KOPT-K1 (cell line): ENCODE data around the gene KLF5.
"Not testable (repeated sequence)": the region's sequence is repeated elsewhere in the genome, so short reads cannot be mapped to it uniquely, and the experiment has no call there.

ENCODE experiments used
- H3K27ac ChIP-seq: fragments of 200-600 bp; sonication (generic); 2 replicates; pipeline ENCODE4 v1.5.1; 2016; ENCODE audit warnings: antibody characterized with exemption, mild to moderate bottlenecking, low read depth, low read length; ENCODE audit not compliant: poor library complexity, severe bottlenecking
- H3K36me3 ChIP-seq: fragments of 200-600 bp; sonication (generic); 2 replicates; pipeline ENCODE4 v1.5.1; 2017; ENCODE audit warnings: antibody characterized with exemption, mild to moderate bottlenecking, low read length, moderate library complexity; ENCODE audit not compliant: insufficient read depth
- H3K9me3 ChIP-seq: fragments of 200-600 bp; sonication (generic); 2 replicates; pipeline ENCODE4 v1.5.1; 2017; ENCODE audit warnings: antibody characterized with exemption, low read length, mild to moderate bottlenecking; ENCODE audit not compliant: insufficient read depth, poor library complexity, severe bottlenecking

KLF5 gene

DNA sequence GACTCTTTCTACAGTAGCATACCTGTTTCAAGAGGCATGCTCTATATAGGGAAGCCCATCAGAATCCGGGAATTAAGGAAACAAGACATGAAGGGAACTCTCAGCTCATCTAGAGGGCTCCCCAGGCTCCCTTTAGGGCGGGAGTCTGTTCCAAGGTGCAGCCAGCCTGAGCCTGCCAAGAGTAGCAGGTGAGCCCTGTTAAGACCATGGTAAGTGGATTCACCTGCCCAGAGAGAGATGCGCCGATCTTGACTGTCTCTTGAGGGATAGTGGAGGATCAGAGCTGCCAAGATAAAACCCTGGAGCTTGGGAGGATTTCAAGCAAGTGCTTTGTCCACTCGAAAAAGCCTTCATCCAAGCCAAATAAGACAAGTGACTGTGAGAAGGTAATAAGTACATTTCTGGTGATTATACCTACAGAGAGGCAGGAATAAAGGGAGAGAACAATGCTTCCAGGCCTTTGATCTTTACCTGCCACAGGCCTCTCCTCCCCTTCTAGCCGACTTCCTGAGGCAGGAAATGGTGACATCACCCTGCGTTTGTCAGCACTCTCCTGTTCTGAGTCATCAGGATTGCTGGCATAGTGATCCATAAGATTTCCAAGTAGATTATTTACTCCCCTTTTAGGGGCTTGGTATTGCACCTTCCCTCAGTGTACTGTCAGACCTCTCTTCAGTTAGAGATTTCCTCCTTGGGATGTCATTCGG, 31.5 kb downstream of the KLF5 start:
- H3K36me3 ChIP-seq, result no peaks in the 10 kb centered on the region
- H3K9me3 ChIP-seq, result peaks cover 11% of the 10 kb centered on the region
- H3K27ac ChIP-seq, result peak overlapping the region; percentile 34

DNA sequence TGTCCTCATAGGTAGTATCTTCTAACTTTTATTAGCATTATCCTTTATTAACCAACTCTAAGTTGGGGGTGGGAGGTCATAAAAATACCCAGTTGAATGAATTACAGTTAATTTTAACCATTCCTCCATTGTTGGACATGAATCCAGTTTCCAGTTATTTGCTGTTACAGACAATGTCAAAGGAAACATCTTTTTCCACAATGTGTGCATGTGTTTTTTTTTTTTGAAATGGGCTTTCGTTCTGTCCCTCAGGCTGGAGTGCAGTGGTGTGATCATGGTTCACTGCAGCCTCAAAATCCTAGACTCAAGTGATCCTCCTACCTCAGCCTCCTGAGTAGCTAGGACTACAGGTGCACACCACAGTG, 32.0 kb downstream of the KLF5 start:
- Histone ChIP-seq H3K27ac (no peak overlapping the region), H3K36me3 (no peaks in the 10 kb centered on the region), H3K9me3 (peaks cover 11% of the 10 kb centered on the region)

DNA sequence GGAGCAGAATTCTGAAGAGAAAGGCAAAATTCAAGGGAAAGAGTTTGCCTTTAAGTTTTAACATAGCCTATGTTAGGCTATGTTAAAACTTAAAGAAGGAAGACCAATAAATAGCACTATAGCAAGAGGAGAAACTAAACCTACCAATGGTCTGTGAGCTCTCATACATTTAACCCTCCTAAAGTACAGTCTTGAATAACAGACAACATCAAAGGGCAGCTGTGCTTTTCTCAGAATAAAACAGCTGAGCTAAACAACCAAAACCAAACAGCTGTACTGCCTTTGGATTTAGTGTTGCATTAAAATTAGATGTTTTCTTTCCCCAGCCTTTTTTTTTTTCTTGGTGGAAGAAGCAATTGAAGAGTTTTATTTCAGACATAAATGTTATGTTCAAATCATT, 34.0 kb downstream of the KLF5 start:
- no peaks in the 10 kb centered on the region for H3K36me3 ChIP-seq
- peaks cover 11% of the 10 kb centered on the region for H3K9me3 ChIP-seq
- no peak overlapping the region for H3K27ac ChIP-seq

DNA sequence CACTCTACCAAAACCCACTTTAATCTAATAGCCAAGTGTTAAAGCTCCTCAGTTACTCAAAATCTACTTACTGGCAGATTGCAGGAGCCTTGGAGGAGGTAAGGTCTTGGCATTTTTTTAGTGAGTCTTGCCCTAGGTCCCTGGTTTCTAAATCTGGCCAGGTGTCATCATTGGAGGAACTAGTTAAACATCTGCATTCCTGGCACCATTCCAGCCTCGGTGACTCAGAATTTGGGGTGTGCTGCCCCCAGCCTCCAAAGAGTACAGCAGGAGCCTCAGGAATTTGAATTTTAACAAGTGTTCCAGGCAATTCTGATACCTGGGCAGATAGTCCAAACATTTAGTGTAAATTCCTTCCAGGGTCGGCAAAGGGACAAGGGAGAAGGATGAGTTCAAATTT, 37.4 kb downstream of the KLF5 start:
- H3K36me3 ChIP-seq, result no peaks in the 10 kb centered on the region
- H3K9me3 ChIP-seq, result no peaks in the 10 kb centered on the region
- H3K27ac ChIP-seq, result no peak overlapping the region

DNA sequence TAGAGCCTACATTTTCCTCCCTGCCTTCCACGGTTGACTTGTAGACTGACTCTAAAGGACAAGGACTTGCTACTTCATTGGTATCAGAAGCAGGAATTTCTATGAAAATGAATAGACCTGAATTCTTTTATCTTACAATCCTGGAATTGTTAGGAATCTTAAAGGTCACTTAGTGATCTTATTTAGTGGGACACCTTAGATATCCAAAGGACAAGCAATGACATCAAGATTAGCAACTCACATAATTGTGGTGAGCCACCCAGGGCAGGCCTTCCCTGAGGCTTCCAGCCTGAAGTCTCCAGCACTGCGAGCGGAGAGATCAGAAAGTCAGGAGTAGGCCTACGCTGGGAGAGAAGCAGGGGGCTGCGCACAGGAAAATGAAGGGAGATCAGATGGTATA, 37.8 kb downstream of the KLF5 start:
- H3K36me3 ChIP-seq, result no peaks in the 10 kb centered on the region
- no peaks in the 10 kb centered on the region for H3K9me3 ChIP-seq
- H3K27ac ChIP-seq, result no peak overlapping the region

DNA sequence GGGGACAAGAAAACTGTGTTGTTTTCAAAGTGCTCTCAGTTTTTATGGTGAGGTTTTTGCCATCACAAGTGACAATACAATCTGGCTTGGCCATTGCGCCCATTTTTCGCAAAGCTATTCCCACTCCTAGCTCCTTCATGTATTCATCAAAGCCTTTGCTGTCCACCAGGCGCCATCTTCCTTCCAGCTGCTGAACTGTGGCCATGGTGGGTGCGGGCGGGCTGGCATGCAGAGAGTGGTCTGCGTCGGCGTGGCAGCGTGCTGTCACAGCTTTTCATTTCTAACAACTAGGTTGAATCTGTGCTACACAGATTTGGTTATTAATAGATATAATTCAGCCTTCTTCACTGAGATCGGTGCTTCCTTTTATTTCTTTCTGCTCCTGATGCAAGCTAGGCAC, 42.0 kb downstream of the KLF5 start:
- not testable (repeated sequence) for H3K9me3 ChIP-seq, H3K36me3 ChIP-seq, H3K27ac ChIP-seq

DNA sequence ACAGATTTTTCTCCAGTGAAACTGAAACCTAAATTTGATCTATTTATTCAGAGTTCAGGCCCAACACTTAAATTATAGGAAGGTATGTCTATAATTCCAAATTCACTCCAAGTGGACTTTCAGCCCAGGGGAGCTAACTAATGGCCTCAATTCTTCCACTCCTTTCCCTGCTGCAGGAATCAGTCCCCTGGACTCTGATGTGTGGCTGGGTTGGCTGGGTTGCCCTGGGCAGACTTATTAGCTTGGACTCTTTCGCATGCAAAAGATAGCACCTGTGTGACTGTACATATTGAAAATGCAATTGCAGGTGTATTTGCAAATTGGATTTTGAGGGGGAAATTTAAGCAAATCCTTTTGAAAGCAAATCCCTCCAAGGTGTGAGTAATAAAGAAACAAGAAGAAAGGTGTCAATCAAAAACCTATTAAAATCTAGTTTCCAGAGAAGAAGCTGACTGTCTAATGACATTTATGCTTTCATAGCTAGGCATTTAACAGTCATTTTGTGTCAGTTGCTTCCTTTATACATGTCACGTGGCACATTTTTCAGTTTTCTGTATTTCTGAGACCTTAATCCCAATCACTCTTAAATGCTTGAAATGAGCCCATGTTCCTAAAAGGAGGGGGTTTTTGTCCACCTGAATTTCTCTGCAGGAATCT, 42.7 kb downstream of the KLF5 start:
- H3K36me3 ChIP-seq, result no peaks in the 10 kb centered on the region
- no peak overlapping the region for H3K27ac ChIP-seq
- no peaks in the 10 kb centered on the region for H3K9me3 ChIP-seq

DNA sequence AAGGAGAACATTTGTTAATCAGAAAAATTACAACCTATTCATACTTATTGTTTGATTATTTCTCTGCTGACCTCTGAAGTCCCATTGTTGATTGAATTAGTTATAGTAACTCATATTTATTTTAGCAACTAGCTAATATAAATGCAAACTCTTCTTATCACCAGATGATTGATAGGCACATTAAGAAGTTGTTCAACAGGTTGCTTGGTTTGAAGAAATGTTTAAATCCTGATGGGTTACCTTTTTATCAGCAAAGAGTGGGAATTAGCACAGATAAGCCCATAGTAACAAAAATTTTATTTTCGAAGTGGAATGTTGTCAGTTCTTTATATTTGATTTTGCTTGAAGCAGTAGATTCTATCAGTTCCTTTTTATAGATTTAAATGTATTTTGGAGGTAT, 44.4 kb downstream of the KLF5 start:
- Histone ChIP-seq H3K27ac (no peak overlapping the region), H3K9me3 (no peaks in the 10 kb centered on the region)

DNA sequence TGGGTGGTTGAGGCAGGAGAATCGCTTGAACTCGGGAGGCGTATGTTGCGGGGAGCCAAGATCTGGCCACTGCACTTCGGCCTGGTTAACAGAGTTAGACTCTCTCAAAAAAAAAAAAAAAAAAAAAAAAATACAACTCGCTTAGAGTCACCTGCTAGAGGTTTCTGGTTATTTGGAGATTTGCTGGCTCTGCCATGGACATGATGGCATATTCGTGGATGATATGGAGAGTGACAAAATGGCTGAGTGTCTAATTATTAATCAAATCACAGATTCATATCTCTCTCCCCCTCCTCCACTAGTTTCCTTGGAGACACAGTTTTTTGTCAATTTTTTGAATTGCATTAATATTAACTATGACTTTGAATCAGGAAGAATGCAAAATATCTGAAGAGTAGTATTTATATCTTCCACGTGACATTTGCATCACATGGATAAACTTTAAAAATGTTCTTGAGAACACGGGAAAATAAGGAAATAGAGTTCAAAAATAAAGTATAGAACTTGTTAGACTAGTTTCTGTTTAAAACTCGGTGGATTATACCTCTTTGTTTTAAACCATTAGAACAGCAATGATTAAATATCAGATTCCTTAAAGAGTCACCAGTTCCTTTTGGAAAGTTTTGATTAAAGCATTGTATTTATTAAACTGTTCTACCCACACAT, 47.8 kb downstream of the KLF5 start:
- no peaks in the 10 kb centered on the region for H3K9me3 ChIP-seq

More for the DNA sequence above, 44.4 kb downstream of the KLF5 start:
- H3K36me3 ChIP-seq, result no peaks in the 10 kb centered on the region

DNA sequence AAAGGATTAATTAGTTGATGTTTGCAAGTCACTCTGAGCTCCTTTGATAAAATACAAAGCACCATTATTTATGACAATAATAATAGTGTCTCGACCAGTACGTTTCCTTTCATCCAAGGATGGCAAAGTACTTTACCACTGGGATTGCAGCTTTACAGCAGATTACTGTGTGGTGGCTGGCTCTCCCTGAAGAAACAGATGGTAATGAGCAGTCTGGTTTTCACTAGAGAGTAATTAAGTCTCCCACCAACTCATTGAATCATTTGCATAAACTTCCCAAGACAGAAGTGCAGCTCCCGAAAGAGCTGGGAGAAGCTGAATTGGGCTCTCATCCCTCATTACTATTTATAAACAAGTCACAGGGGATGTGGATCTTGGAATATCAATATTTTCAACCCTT, 48.7 kb downstream of the KLF5 start:
- H3K9me3 ChIP-seq, result no peaks in the 10 kb centered on the region
- no peaks in the 10 kb centered on the region for H3K36me3 ChIP-seq
- no peak overlapping the region for H3K27ac ChIP-seq

More for the DNA sequence above, 47.8 kb downstream of the KLF5 start:
- Histone ChIP-seq H3K27ac (no peak overlapping the region), H3K36me3 (no peaks in the 10 kb centered on the region)

DNA sequence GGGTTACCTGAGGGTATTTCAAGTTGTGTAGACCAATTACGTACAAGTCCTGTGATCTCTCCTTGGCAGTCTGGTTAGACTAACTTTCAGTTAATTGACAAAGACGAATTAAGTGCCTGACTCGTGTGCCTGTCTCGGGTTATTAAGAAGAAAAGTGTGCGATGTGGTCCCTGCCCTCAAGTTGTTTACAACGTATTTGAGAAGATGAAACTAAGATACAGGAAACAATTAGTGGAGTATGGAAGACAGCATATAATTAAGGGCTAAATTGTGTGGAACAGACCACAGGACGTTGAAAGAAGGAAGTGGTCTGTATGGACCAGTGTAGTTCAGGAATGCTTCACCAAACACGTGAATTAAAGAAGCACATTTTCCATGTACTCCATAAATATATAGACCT, 49.2 kb downstream of the KLF5 start:
- no peaks in the 10 kb centered on the region for H3K9me3 ChIP-seq

DNA sequence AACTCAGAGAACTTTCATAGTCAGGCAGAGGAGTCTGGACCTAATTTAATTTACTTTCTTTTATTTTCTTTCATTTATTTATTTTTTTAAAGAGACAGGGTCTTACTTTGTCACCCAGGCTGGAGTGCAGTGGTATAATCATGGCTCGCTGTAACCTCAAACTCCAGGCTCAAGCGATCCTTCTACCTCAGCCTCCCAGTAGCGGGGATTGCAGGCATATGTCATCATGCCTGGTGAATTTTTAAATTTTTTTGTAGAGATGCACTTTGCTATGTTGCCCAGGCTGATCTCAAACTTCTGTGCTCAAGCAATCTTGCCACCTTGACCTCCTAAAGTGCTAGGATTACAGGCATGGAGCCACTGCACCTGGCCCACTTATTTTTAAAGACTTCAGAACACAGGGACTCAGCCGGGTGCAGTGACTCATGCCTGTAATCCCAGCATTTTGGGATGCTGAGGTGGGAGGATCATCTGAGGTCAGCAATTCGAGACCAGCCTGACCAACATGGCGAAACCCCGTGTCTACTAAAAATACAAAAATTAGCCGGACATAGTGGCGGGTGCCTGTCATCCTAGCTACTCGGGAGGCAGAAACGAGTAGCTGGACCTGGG, 50.6 kb downstream of the KLF5 start:
- Histone ChIP-seq H3K36me3 (no peaks in the 10 kb centered on the region), H3K27ac (no peak overlapping the region), H3K9me3 (no peaks in the 10 kb centered on the region)

More for the DNA sequence above, 49.2 kb downstream of the KLF5 start:
- Histone ChIP-seq H3K27ac (no peak overlapping the region), H3K36me3 (no peaks in the 10 kb centered on the region)

DNA sequence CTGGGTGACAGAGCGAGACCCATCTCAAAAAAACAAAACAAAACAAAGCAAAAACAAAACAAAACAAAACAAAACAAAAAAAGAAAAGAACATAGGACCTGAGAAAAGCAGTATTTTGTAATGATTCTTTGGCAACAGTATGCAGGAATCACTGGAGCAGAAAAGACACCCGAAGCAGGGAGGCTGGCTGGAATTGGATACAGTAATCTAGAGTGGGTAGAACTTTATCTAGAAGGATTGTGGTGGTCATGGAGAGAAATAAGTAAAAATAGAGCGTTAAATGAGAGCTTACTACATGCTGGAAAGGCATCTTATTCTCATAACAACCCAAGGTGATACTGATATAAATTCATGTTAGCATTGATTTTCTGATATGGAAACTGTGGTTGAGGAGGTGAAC, 51.2 kb downstream of the KLF5 start:
- Histone ChIP-seq H3K9me3 (no peaks in the 10 kb centered on the region), H3K27ac (no peak overlapping the region), H3K36me3 (no peaks in the 10 kb centered on the region)

DNA sequence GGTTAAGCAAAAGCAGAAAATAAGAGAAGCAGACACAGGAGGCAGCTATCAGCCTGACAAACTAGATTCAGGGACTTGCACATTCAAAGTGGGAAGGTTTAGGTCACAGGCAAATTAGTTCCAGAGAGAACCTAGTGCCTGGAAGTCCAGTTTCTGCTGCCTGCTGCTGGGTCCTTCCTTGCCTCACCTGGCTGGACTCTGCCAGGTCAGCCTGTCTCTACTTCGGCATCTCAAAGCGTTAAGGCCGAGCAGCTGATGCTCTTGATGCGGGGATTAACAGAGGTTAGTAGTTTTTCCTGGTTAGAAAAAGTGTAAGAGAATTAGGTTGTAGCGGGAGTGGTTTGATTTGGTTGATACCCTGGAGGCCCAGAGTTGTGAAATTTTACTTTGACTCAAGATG, 52.0 kb downstream of the KLF5 start:
- no peaks in the 10 kb centered on the region for H3K9me3 ChIP-seq
- H3K27ac ChIP-seq, result no peak overlapping the region

DNA sequence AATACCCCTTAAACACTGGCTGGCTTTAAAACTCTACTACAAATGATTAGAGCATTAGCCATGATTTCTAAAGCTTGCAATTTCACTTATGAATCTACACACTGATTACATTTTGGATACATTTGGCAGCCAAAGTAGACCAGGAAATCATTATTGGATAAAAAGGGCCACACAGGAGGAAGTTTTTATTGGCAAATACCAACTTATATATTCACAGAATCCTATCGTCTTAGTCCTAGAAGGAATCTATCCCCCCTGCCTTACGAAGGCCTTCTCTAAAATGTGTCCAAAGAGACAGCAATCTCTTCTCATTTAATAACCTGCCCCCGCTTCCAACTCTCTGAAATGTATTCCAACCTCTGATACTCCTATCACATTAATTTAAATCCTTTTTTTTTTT, 52.5 kb downstream of the KLF5 start:
- no peaks in the 10 kb centered on the region for H3K9me3 ChIP-seq
- H3K36me3 ChIP-seq, result no peaks in the 10 kb centered on the region
- H3K27ac ChIP-seq, result no peak overlapping the region

More for the DNA sequence above, 52.0 kb downstream of the KLF5 start:
- no peaks in the 10 kb centered on the region for H3K36me3 ChIP-seq
